A549 (cell line): Measurements from ENCODE around the gene NT5C2. TPM values are rescaled to one million over a fixed set of nuclear protein-coding genes. Genes with fewer than 3 reads are reported as not detected.
A peak's percentile ranks its signal among the peaks of the same experiment; 100 is the strongest.
"Not testable (repeated sequence)": the region's sequence is repeated elsewhere in the genome, so short reads cannot be mapped to it uniquely, and the experiment has no call there.

Source experiments
- ATAC-seq, 2 experiments: fragments of 200-7000 bp in 1 of 2; fragments of >200 bp in 1 of 2; cut with Nextera tagmentation in 1 of 2; cut with Tn5 transposase in 1 of 2; 3 replicates each; pipeline versions ENCODE4 v1.8.0 to v1.9.1; 2018 to 2020; ENCODE audit warnings: mild to moderate bottlenecking in 1 of 2, moderate library complexity in 1 of 2
- CTCF ChIA-PET: fragments of 300-600 bp; sonication (Branson Sonifier 250); formaldehyde crosslinking; extraction: SDS; loops from one replicate; lab custom pipeline; 2021; ENCODE audit warnings: antibody characterized with exemption, inconsistent platforms; lab: Yijun Ruan, JAX
- POLR2A ChIA-PET: fragments of 350-600 bp; formaldehyde crosslinking; extraction: SDS; loops from one replicate; lab custom pipeline; 2021; ENCODE audit warnings: antibody characterized with exemption, inconsistent platforms; lab: Yijun Ruan, JAX
- DNase-seq, 2 experiments: peaks; one replicate each; pipeline versions ENCODE4 v3.0.0 to v3.0.0-alpha.2; 2011 to 2016; ENCODE audit warnings: low read depth in 1 of 2, low spot score in 1 of 2
- FAIRE-seq: peaks from 2 replicates; lab custom pipeline; 2011; peaks lifted over from hg19 to GRCh38; lab: Jason Lieb, UNC
- H3K27ac ChIP-seq, 2 experiments: fragments of >200 bp; sonication (Bioruptor Twin); formaldehyde crosslinking; 3 replicates each; pipeline ENCODE4 v1.5.1; 2016 to 2017
- H3K4me1 ChIP-seq: fragments of >200 bp; sonication (Bioruptor Twin); formaldehyde crosslinking; 3 replicates; pipeline ENCODE4 v1.6.1; 2016
- H3K4me2 ChIP-seq: fragments of >200 bp; sonication (Bioruptor Twin); formaldehyde crosslinking; 3 replicates; pipeline ENCODE4 v1.6.1; 2016
- H3K4me3 ChIP-seq: fragments of >200 bp; sonication (Bioruptor Twin); formaldehyde crosslinking; 3 replicates; pipeline ENCODE4 v1.5.1; 2016
- H3K9me3 ChIP-seq: fragments of >200 bp; sonication (Bioruptor Twin); formaldehyde crosslinking; 3 replicates; pipeline ENCODE4 v1.6.1; 2016
- ATOH8 ChIP-seq: fragments of 250-450 bp; sonication (Bioruptor Pico); IDR thresholded peaks from 2 replicates; pipeline ENCODE4 v1.5.0; 2020; ENCODE audit warnings: low read depth, mild to moderate bottlenecking, moderate library complexity
- CBX2 ChIP-seq: fragments of 200-600 bp; sonication (generic); IDR thresholded peaks from 2 replicates; pipeline ENCODE4 v1.6.1; 2016; ENCODE audit warnings: low read depth, mild to moderate bottlenecking, borderline replicate concordance
- EHMT2 ChIP-seq: fragments of 200-600 bp; sonication (generic); IDR thresholded peaks from 2 replicates; pipeline ENCODE4 v1.6.1; 2016; ENCODE audit warnings: antibody characterized with exemption, low read depth, mild to moderate bottlenecking, moderate library complexity
- ESRRA ChIP-seq: fragments of 150-350 bp; IDR thresholded peaks from 2 replicates; pipeline ENCODE4 v1.6.1; 2014; ENCODE audit warnings: mild to moderate bottlenecking, low read length, borderline replicate concordance
- FOSL2 ChIP-seq, 2 experiments: fragments of 450-650 bp in 1 of 2; fragments of >200 bp in 1 of 2; sonication (Bioruptor Twin) in 1 of 2; formaldehyde crosslinking; IDR thresholded peaks; 2 replicates each; pipeline versions ENCODE4 v1.5.0 to v1.6.1; 2016 to 2020; ENCODE audit warnings: mild to moderate bottlenecking in 1 of 2, moderate library complexity in 1 of 2
- FOXS1 ChIP-seq: fragments of 250-450 bp; sonication (Bioruptor Pico); IDR thresholded peaks from 2 replicates; pipeline ENCODE4 v1.5.0; 2020; ENCODE audit warnings: mild to moderate bottlenecking, moderate library complexity
- HDAC2 ChIP-seq: fragments of 200-600 bp; sonication (generic); IDR thresholded peaks from 2 replicates; pipeline ENCODE4 v1.6.1; 2016
- HES2 ChIP-seq: fragments of >200 bp; sonication (Bioruptor Twin); formaldehyde crosslinking; IDR thresholded peaks from 2 replicates; pipeline ENCODE4 v1.6.1; 2016
- HOXB13 ChIP-seq: fragments of 250-450 bp; sonication (Bioruptor Pico); IDR thresholded peaks from 2 replicates; pipeline ENCODE4 v1.5.0; 2020; ENCODE audit warnings: low read depth, mild to moderate bottlenecking, moderate library complexity
- JUN ChIP-seq, 2 experiments: fragments of >200 bp; sonication (Bioruptor Twin); formaldehyde crosslinking; IDR thresholded peaks; 2 replicates in 1 of 2; 3 replicates in 1 of 2; pipeline ENCODE4 v1.6.1; 2016 to 2017
- MAFK ChIP-seq: fragments of 450-650 bp; IDR thresholded peaks from 2 replicates; pipeline ENCODE4 v1.6.1; 2014; ENCODE audit not compliant: partially characterized antibody
- MAZ ChIP-seq: fragments of 150-350 bp; IDR thresholded peaks from 2 replicates; pipeline ENCODE4 v1.6.1; 2014; ENCODE audit warnings: antibody characterized with exemption, low read depth, low read length, borderline replicate concordance
- NPAS2 ChIP-seq: fragments of 250-450 bp; sonication (Bioruptor Pico); IDR thresholded peaks from 2 replicates; pipeline ENCODE4 v1.8.0; 2022; ENCODE audit warnings: mild to moderate bottlenecking, moderate library complexity, borderline replicate concordance
- RARB ChIP-seq: fragments of 250-450 bp; sonication (Bioruptor Pico); IDR thresholded peaks from 2 replicates; pipeline ENCODE4 v1.8.0; 2021; ENCODE audit warnings: mild to moderate bottlenecking, moderate library complexity
- REST ChIP-seq: fragments of 200-600 bp; sonication (generic); IDR thresholded peaks from 2 replicates; pipeline ENCODE4 v1.6.1; 2016; ENCODE audit warnings: antibody characterized with exemption, mild to moderate bottlenecking, moderate library complexity
- RFX5 ChIP-seq: fragments of 450-650 bp; IDR thresholded peaks from 2 replicates; pipeline ENCODE4 v1.7.1; 2014; ENCODE audit warnings: antibody characterized with exemption, mild to moderate bottlenecking, moderate library complexity
- TP53 ChIP-seq: fragments of 250-450 bp; sonication (Bioruptor Pico); IDR thresholded peaks from 2 replicates; pipeline ENCODE4 v1.5.0; 2021; ENCODE audit warnings: mild to moderate bottlenecking, moderate library complexity
- ZC3H11A ChIP-seq: fragments of 450-650 bp; IDR thresholded peaks from 2 replicates; pipeline ENCODE4 v1.6.1; 2014; ENCODE audit warnings: antibody characterized with exemption, mild to moderate bottlenecking
- WGBS: methylation state at CpG from one replicate; pipeline ENCODE4 v1.1.6; 2017; ENCODE audit errors: missing lambda C conversion rate; 5-methylcytosine and 5-hydroxymethylcytosine counted together
- polyA plus RNA-seq, 4 experiments: library from polyadenylated mRNA; depleted of rRNA in 3 of 4; stranded (reverse); fragments of >200 nt; fragmentation: RNase III in 1 of 4; extraction: RNeasy Plus Mini Kit Qiagen cat#74134 plus additional on column Dnase treatment in 1 of 4; gene quantifications; 2 replicates in 3 of 4; 3 replicates in 1 of 4; pipeline ENCODE4 v1.2.3, GENCODE V29; 2011 to 2017

Gene NT5C2
- polyA plus RNA-seq, 2 of the 4 experiments (the other 2 are of a cell fraction), result 86.4 to 177 TPM

- TF ChIP-seq HOXB13 (CRISPR knock-in tag), result no peak
- TF ChIP-seq, all 56 proteins: peak for 0
Measured at GRCh38 chr10:103141950-103142349, 51.1 kb downstream of the NT5C2 start (continued).

GRCh38 chr10:103140469-103140868 lies 52.6 kb downstream of the NT5C2 start:
- Histone ChIP-seq H3K4me1 (peaks cover 33% of the 10 kb centered on the region), H3K4me2 (no peak overlapping the region), H3K9me3 (no peaks in the 10 kb centered on the region), H3K4me3 (no peak overlapping the region), H3K27ac (no peak overlapping the region)
- no peak for DNase-seq
- no peak for ATAC-seq
- ChIA-PET POLR2A (no interaction called here), CTCF (interaction anchor here (0.7 to 1.4 kb wide), 4 partner anchors 99 to 222 kb away, joined by 3 to 4 read pairs (median 3); partner anchors contain the start of genes CNNM2 and RPEL1)
- peak; percentile 23 for FAIRE-seq
- TF ChIP-seq RFX5, result no peak
- TF ChIP-seq JUN (IDR thresholded peaks at IDR 0.05), result no peak
- no peak for TF ChIP-seq EHMT2
- no peak for TF ChIP-seq REST
- TF ChIP-seq FOXS1 (CRISPR knock-in tag), result no peak
- no peak for TF ChIP-seq HES2
- TF ChIP-seq CBX2, result no peak
- TF ChIP-seq ESRRA, result no peak
- TF ChIP-seq HOXB13 (CRISPR knock-in tag), result no peak
- no peak for TF ChIP-seq NPAS2 (CRISPR knock-in tag)
- TF ChIP-seq TP53 (CRISPR knock-in tag), result no peak
- TF ChIP-seq MAFK, result no peak
- no peak for TF ChIP-seq MAZ
- no peak for TF ChIP-seq ATOH8
- no peak for TF ChIP-seq FOSL2 (IDR thresholded peaks at IDR 0.05)
- no peak for TF ChIP-seq FOSL2 (CRISPR knock-in tag; IDR thresholded peaks at IDR 0.05)
- no peak for TF ChIP-seq HDAC2
- no peak for TF ChIP-seq RARB
- 39% methylated on average over 1 of the region's 1 CpG for WGBS

- Histone ChIP-seq H3K27ac (peak overlapping the region in 1 of 2 experiments; percentile 24; a peak in 1 of 6 replicates), H3K9me3 (peaks cover 5% of the 10 kb centered on the region; the same call in 1 of the 3 replicates), H3K4me2 (no peak overlapping the region), H3K4me1 (peaks cover 26% of the 10 kb centered on the region; the same call in 2 of the 3 replicates), H3K4me3 (no peak overlapping the region)
- CTCF ChIA-PET, result no interaction called here
- FAIRE-seq, result no peak
- ATAC-seq, result peak; percentile 24 to 53; a peak in 3 of 6 replicates
- DNase-seq, result peak in 1 of 2 experiments; percentile 28
- POLR2A ChIA-PET, result no interaction called here
- 80% methylated on average over 3 of the region's 3 CpGs for WGBS
- TF ChIP-seq ZC3H11A, result no peak
- TF ChIP-seq JUN (IDR thresholded peaks at IDR 0.05), result 0 out of 5 replicates have a peak, but pooled peaks of 1 of the 2 experiments have one; percentile 9
- no peak for TF ChIP-seq FOSL2 (IDR thresholded peaks at IDR 0.05)
- TF ChIP-seq FOSL2 (CRISPR knock-in tag; IDR thresholded peaks at IDR 0.05), result peak; percentile 66
Measured at GRCh38 chr10:103139803-103140202, 53.3 kb downstream of the NT5C2 start.

GRCh38 chr10:103135168-103135567 lies 57.9 kb downstream of the NT5C2 start:
- not testable (repeated sequence) for ATAC-seq

More at GRCh38 chr10:103135168-103135567, 57.9 kb downstream of the NT5C2 start:
- H3K4me1 ChIP-seq, result peaks cover 18% of the 10 kb centered on the region; the same call in 2 of the 3 replicates
- 86% methylated on average over 3 of the region's 3 CpGs for WGBS
- H3K4me2 ChIP-seq, H3K27ac ChIP-seq, FAIRE-seq, DNase-seq, POLR2A ChIA-PET, H3K4me3 ChIP-seq, H3K9me3 ChIP-seq: not testable (repeated sequence)
- CTCF ChIA-PET, result interaction anchor here (1.6 kb wide), 1 partner anchor 104 kb away, joined by 5 read pairs; no protein-coding TSS in a partner anchor
